ENCODE data around the gene PARL.
A peak's percentile ranks its signal among the peaks of the same experiment; 100 is the strongest.

PARL gene

GRCh38 chr3:183884427-183885296, at the start of gene PARL:
TSS of gene PARL (minus strand) at chr3:183884880. CDS start at chr3:183884846, 34 bp downstream.
- DNase-seq: peak; percentile 88

- no peak for DNase-seq
These were observed 48.5 kb upstream of the PARL start for GRCh38 chr3:183933160-183933559.

GRCh38 chr3:183931881-183932280, 47.2 kb upstream of the PARL start:
- no peak for DNase-seq

GRCh38 chr3:183930086-183930485, 45.4 kb upstream of the PARL start:
- no peak for DNase-seq

GRCh38 chr3:183927059-183927458, 42.4 kb upstream of the PARL start:
- no peak for DNase-seq

GRCh38 chr3:183924956-183925355, 40.3 kb upstream of the PARL start:
- no peak for DNase-seq

- no peak for DNase-seq
These were observed 39.9 kb upstream of the PARL start for GRCh38 chr3:183924543-183924942.

GRCh38 chr3:183922421-183922820, 37.7 kb upstream of the PARL start:
- no peak for DNase-seq

- DNase-seq: no peak
These were observed 36.4 kb upstream of the PARL start for GRCh38 chr3:183921096-183921495.

GRCh38 chr3:183920416-183920815, 35.7 kb upstream of the PARL start:
- no peak for DNase-seq

- DNase-seq: no peak
These were observed 33.5 kb upstream of the PARL start for GRCh38 chr3:183918178-183918577.

- no peak for DNase-seq
These were observed 33.1 kb upstream of the PARL start for GRCh38 chr3:183917776-183918175.

- DNase-seq: no peak
These were observed 30.2 kb upstream of the PARL start for GRCh38 chr3:183914856-183915255.

- no peak for DNase-seq
These were observed 28.9 kb upstream of the PARL start for GRCh38 chr3:183913580-183913920.

- DNase-seq: no peak
These were observed 28.4 kb upstream of the PARL start for GRCh38 chr3:183912895-183913579.

- no peak for DNase-seq
These were observed 27.3 kb upstream of the PARL start for GRCh38 chr3:183911763-183912506.

- no peak for DNase-seq
These were observed 26.4 kb upstream of the PARL start for GRCh38 chr3:183911087-183911486.

- no peak for DNase-seq
These were observed 24.4 kb upstream of the PARL start for GRCh38 chr3:183909030-183909600.

GRCh38 chr3:183907911-183908331, 23.2 kb upstream of the PARL start:
- no peak for DNase-seq

GRCh38 chr3:183907176-183907575, 22.5 kb upstream of the PARL start:
- no peak for DNase-seq

GRCh38 chr3:183906234-183906921, 21.7 kb upstream of the PARL start:
- no peak for DNase-seq
